HEK293 (cell line): ENCODE results near the gene RALGAPA1.
A peak's percentile ranks its signal among the peaks of the same experiment; 100 is the strongest.

ENCODE experiments used
- AEBP2 ChIP-seq: fragments of 450-650 bp; formaldehyde crosslinking; IDR thresholded peaks from 2 replicates; pipeline ENCODE4 v1.5.1; 2016; ENCODE audit warnings: missing biosample characterization, missing genetic modification characterization, borderline replicate concordance
- HOXC10 ChIP-seq: sonication (generic); formaldehyde crosslinking; IDR thresholded peaks from 2 replicates; pipeline ENCODE4 v1.8.1; 2023; ENCODE audit warnings: mild to moderate bottlenecking, missing genetic modification reagents
- KLF10 ChIP-seq: fragments of 450-650 bp; IDR thresholded peaks from 2 replicates; pipeline ENCODE4 v1.5.1; 2018; ENCODE audit warnings: missing biosample characterization, mild to moderate bottlenecking, missing genetic modification characterization
- KLF8 ChIP-seq: fragments of 450-650 bp; formaldehyde crosslinking; IDR thresholded peaks from 2 replicates; pipeline ENCODE4 v1.5.1; 2016; ENCODE audit warnings: missing biosample characterization, missing genetic modification characterization
- MYNN ChIP-seq: fragments of 450-650 bp; formaldehyde crosslinking; IDR thresholded peaks from 2 replicates; pipeline ENCODE4 v1.5.1; 2016; ENCODE audit warnings: missing biosample characterization, missing genetic modification characterization, borderline replicate concordance
- PRDM1 ChIP-seq: fragments of 450-650 bp; formaldehyde crosslinking; IDR thresholded peaks from 2 replicates; pipeline ENCODE4; 2016; ENCODE audit warnings: missing biosample characterization, missing genetic modification characterization
- REPIN1 ChIP-seq: fragments of 450-650 bp; formaldehyde crosslinking; IDR thresholded peaks from 2 replicates; pipeline ENCODE4 v1.5.1; 2017; ENCODE audit warnings: missing biosample characterization, missing genetic modification characterization, low read depth
- WT1 ChIP-seq: fragments of 450-650 bp; formaldehyde crosslinking; IDR thresholded peaks from 2 replicates; pipeline ENCODE4 v1.5.1; 2016; ENCODE audit warnings: missing biosample characterization, missing genetic modification characterization
- YY1 ChIP-seq: fragments of 450-650 bp; formaldehyde crosslinking; IDR thresholded peaks from 2 replicates; pipeline ENCODE4 v1.5.1; 2018; ENCODE audit warnings: missing biosample characterization, missing genetic modification characterization
- YY2 ChIP-seq: fragments of 450-650 bp; formaldehyde crosslinking; IDR thresholded peaks from 2 replicates; pipeline ENCODE4 v1.5.1; 2016; ENCODE audit warnings: missing biosample characterization, missing genetic modification characterization
- ZBTB11 ChIP-seq: fragments of 450-650 bp; formaldehyde crosslinking; conservative IDR thresholded peaks from 2 replicates; pipeline ENCODE4 v1.5.1; 2016; ENCODE audit warnings: low read depth, missing biosample characterization, missing genetic modification characterization
- ZBTB20 ChIP-seq: fragments of 450-650 bp; formaldehyde crosslinking; IDR thresholded peaks from 2 replicates; pipeline ENCODE4 v1.5.1; 2016; ENCODE audit warnings: missing biosample characterization, missing genetic modification characterization
- ZBTB7A ChIP-seq: fragments of 450-650 bp; formaldehyde crosslinking; IDR thresholded peaks from 2 replicates; pipeline ENCODE4 v1.5.1; 2016; ENCODE audit warnings: low read depth, missing biosample characterization, missing genetic modification characterization
- ZBTB8A ChIP-seq: fragments of 450-650 bp; formaldehyde crosslinking; IDR thresholded peaks from 2 replicates; pipeline ENCODE4 v1.5.1; 2016; ENCODE audit warnings: missing biosample characterization, missing genetic modification characterization
- ZEB2 ChIP-seq: fragments of 450-650 bp; formaldehyde crosslinking; IDR thresholded peaks from 2 replicates; pipeline ENCODE4 v1.5.1; 2016; ENCODE audit warnings: missing biosample characterization, missing genetic modification characterization
- ZFP37 ChIP-seq: fragments of 450-650 bp; formaldehyde crosslinking; IDR thresholded peaks from 2 replicates; pipeline ENCODE4 v1.5.1; 2016; ENCODE audit warnings: missing biosample characterization, missing genetic modification characterization
- ZFP41 ChIP-seq: fragments of 450-650 bp; formaldehyde crosslinking; IDR thresholded peaks from 2 replicates; pipeline ENCODE4 v1.5.1; 2016; ENCODE audit warnings: missing biosample characterization, missing genetic modification characterization, borderline replicate concordance
- ZNF19 ChIP-seq: fragments of 450-650 bp; formaldehyde crosslinking; IDR thresholded peaks from 2 replicates; pipeline ENCODE4; 2016; ENCODE audit warnings: missing biosample characterization, missing genetic modification characterization, low read depth
- ZNF2 ChIP-seq: fragments of 450-650 bp; formaldehyde crosslinking; IDR thresholded peaks from 2 replicates; pipeline ENCODE4 v1.5.1; 2016; ENCODE audit warnings: missing biosample characterization, missing genetic modification characterization
- ZNF202 ChIP-seq: fragments of 450-650 bp; formaldehyde crosslinking; IDR thresholded peaks from 2 replicates; pipeline ENCODE4 v1.5.1; 2016; ENCODE audit warnings: missing biosample characterization, missing genetic modification characterization, borderline replicate concordance
- ZNF335 ChIP-seq: fragments of 450-650 bp; formaldehyde crosslinking; conservative IDR thresholded peaks from 2 replicates; pipeline ENCODE4 v1.5.1; 2016; ENCODE audit warnings: missing biosample characterization, missing genetic modification characterization
- ZNF394 ChIP-seq: fragments of 450-650 bp; formaldehyde crosslinking; IDR thresholded peaks from 2 replicates; pipeline ENCODE4 v1.5.1; 2016; ENCODE audit warnings: missing biosample characterization, missing genetic modification characterization, mild to moderate bottlenecking, moderate library complexity, borderline replicate concordance
- ZNF473 ChIP-seq: fragments of 450-650 bp; formaldehyde crosslinking; IDR thresholded peaks from 2 replicates; pipeline ENCODE4 v1.5.1; 2017; ENCODE audit warnings: missing biosample characterization, missing genetic modification characterization
- ZNF513 ChIP-seq: fragments of 450-650 bp; IDR thresholded peaks from 2 replicates; pipeline ENCODE4 v1.5.1; 2018; ENCODE audit warnings: missing biosample characterization, missing genetic modification characterization
- ZNF521 ChIP-seq: fragments of 450-650 bp; formaldehyde crosslinking; IDR thresholded peaks from 2 replicates; pipeline ENCODE4 v1.5.1; 2017; ENCODE audit warnings: missing biosample characterization, mild to moderate bottlenecking, missing genetic modification characterization
- ZNF561 ChIP-seq: fragments of 450-650 bp; IDR thresholded peaks from 2 replicates; pipeline ENCODE4 v1.5.1; 2018; ENCODE audit warnings: missing biosample characterization, missing genetic modification characterization, borderline replicate concordance
- ZNF571 ChIP-seq: fragments of 450-650 bp; formaldehyde crosslinking; IDR thresholded peaks from 2 replicates; pipeline ENCODE4 v1.5.0; 2017; ENCODE audit warnings: missing biosample characterization, missing genetic modification characterization
- ZNF624 ChIP-seq: fragments of 450-650 bp; formaldehyde crosslinking; IDR thresholded peaks from 2 replicates; pipeline ENCODE4 v1.5.1; 2017; ENCODE audit warnings: missing biosample characterization, missing genetic modification characterization
- ZNF626 ChIP-seq: fragments of 450-650 bp; sonication (Bioruptor Pico); formaldehyde crosslinking; IDR thresholded peaks from 2 replicates; pipeline ENCODE4 v1.5.1; 2018; ENCODE audit warnings: missing biosample characterization, missing genetic modification characterization, inconsistent platforms
- ZNF639 ChIP-seq: fragments of 450-650 bp; formaldehyde crosslinking; IDR thresholded peaks from 2 replicates; pipeline ENCODE4 v1.5.1; 2016; ENCODE audit warnings: missing biosample characterization, missing genetic modification characterization
- ZNF791 ChIP-seq: fragments of 450-650 bp; formaldehyde crosslinking; IDR thresholded peaks from 2 replicates; pipeline ENCODE4 v1.5.1; 2016; ENCODE audit warnings: missing biosample characterization, missing genetic modification characterization
- ZNF792 ChIP-seq: fragments of 450-650 bp; formaldehyde crosslinking; IDR thresholded peaks from 2 replicates; pipeline ENCODE4 v1.5.1; 2016; ENCODE audit warnings: missing biosample characterization, missing genetic modification characterization
- ZSCAN16 ChIP-seq: fragments of 450-650 bp; formaldehyde crosslinking; IDR thresholded peaks from 2 replicates; pipeline ENCODE4 v1.5.1; 2016; ENCODE audit warnings: missing biosample characterization, missing genetic modification characterization
- ZSCAN23 ChIP-seq: fragments of 450-650 bp; formaldehyde crosslinking; IDR thresholded peaks from 2 replicates; pipeline ENCODE4 v1.5.1; 2016; ENCODE audit warnings: missing biosample characterization, missing genetic modification characterization

The RALGAPA1 gene

GRCh38 chr14:35826218-35826951 lies 17.3 kb upstream of the RALGAPA1 start, which contains the start of gene BRMS1L (continued):
- TF ChIP-seq ZNF571 (tag by site-specific recombination) (no peak), ZNF624 (tag by site-specific recombination) (0 out of 2 replicates have a peak, but pooled peaks have one; percentile 42), ZNF335 (tag by site-specific recombination) (peak; percentile 97), ZNF19 (no peak), AEBP2 (tag by site-specific recombination) (no peak; the same call in 1 of the 2 replicates), ZNF791 (tag by site-specific recombination) (no peak), ZNF521 (tag by site-specific recombination) (no peak), ZSCAN23 (tag by site-specific recombination) (peak; percentile 95), ZNF639 (tag by site-specific recombination) (peak; percentile 96), ZNF202 (tag by site-specific recombination) (no peak), YY1 (peak; percentile 76), ZNF2 (tag by site-specific recombination) (peak; percentile 92), HOXC10 (CRISPR knock-in tag) (no peak), MYNN (tag by site-specific recombination) (no peak), ZNF513 (no peak), ZBTB11 (peak; percentile 29; the same call in 1 of the 2 replicates), ZFP41 (tag by site-specific recombination) (no peak), ZNF394 (tag by site-specific recombination) (peak; percentile 74; the same call in 1 of the 2 replicates), ZBTB7A (peak; percentile 88; the same call in 1 of the 2 replicates), ZNF792 (tag by site-specific recombination) (no peak), ZNF473 (tag by site-specific recombination) (no peak), KLF10 (tag by site-specific recombination) (peak; percentile 75; the same call in 1 of the 2 replicates), ZSCAN16 (tag by site-specific recombination) (peak; percentile 73), ZEB2 (peak; percentile 98), REPIN1 (tag by site-specific recombination) (peak; percentile 98; the same call in 1 of the 2 replicates), YY2 (tag by site-specific recombination) (no peak), PRDM1 (tag by site-specific recombination) (no peak), KLF8 (peak; percentile 98), ZNF626 (tag by site-specific recombination) (no peak), ZBTB20 (tag by site-specific recombination) (peak; percentile 84), ZBTB8A (tag by site-specific recombination) (peak; percentile 98), WT1 (tag by site-specific recombination) (peak; percentile 73), ZFP37 (no peak), ZNF561 (tag by site-specific recombination) (peak; percentile 93)
